Suprapubic skin (tissue), 4 donors: ENCODE measurements around the gene NFKB2.

Experiments
- POLR2A ChIP-seq, 2 donors: fragments of 450-650 bp; IDR thresholded peaks; one replicate each; pipeline ENCODE4 v1.6.1; 2017; ENCODE audit warnings: antibody characterized with exemption in 2 of 2, mild to moderate bottlenecking in 2 of 2, moderate library complexity in 2 of 2
- POLR2AphosphoS5 ChIP-seq, 3 donors: sonication (generic); formaldehyde crosslinking; IDR thresholded peaks; one replicate each; pipeline ENCODE4 v1.6.1; 2017; ENCODE audit warnings: antibody characterized with exemption in 3 of 3
- TF ChIP-seq, protein P1 (sequence below), 2 donors: fragments of 200-600 bp in 1 of 2; fragments of 450-650 bp in 1 of 2; sonication (generic) in 1 of 2; IDR thresholded peaks; one replicate each; pipeline ENCODE4 v1.5.1; 2016 to 2019; ENCODE audit warnings: antibody characterized with exemption in 2 of 2, mild to moderate bottlenecking in 1 of 2, moderate library complexity in 1 of 2

GRCh38 chr10:102450374-102451104 is 55.0 kb downstream of the NFKB2 start:
- TF ChIP-seq, protein P1, sequence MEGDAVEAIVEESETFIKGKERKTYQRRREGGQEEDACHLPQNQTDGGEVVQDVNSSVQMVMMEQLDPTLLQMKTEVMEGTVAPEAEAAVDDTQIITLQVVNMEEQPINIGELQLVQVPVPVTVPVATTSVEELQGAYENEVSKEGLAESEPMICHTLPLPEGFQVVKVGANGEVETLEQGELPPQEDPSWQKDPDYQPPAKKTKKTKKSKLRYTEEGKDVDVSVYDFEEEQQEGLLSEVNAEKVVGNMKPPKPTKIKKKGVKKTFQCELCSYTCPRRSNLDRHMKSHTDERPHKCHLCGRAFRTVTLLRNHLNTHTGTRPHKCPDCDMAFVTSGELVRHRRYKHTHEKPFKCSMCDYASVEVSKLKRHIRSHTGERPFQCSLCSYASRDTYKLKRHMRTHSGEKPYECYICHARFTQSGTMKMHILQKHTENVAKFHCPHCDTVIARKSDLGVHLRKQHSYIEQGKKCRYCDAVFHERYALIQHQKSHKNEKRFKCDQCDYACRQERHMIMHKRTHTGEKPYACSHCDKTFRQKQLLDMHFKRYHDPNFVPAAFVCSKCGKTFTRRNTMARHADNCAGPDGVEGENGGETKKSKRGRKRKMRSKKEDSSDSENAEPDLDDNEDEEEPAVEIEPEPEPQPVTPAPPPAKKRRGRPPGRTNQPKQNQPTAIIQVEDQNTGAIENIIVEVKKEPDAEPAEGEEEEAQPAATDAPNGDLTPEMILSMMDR (IDR thresholded peaks at IDR 0.05): no peak
- peak; percentile 8 to 41 for TF ChIP-seq POLR2A (IDR thresholded peaks at IDR 0.05)
- TF ChIP-seq POLR2AphosphoS5 (IDR thresholded peaks at IDR 0.05): peak in 1 of 3 donors; percentile 30
